Stimulated activated naive B cell treated with anti-CD40 and anti-IgM and Interleukin-4, amounts not matched to agents 10 μg/mL and 1 μg/mL and 100 μg/mL, for 72 hours (primary cell): Measurements from ENCODE around the gene GATD1.

Source experiments
- ATAC-seq, 2 donors: fragments of 150-1000 bp; cut with Tn5 transposase; replicated peaks; 2 replicates each; pipeline ENCODE4 v1.10.0; 2021; ENCODE audit warnings: moderate library complexity in 1 of 2
- DNase-seq: peaks from one replicate; pipeline ENCODE4 v3.0.0; 2021
- H3K27ac Mint-ChIP-seq: one replicate; pipeline ENCODE4 v1.8.0; 2022; ENCODE audit warnings: mild to moderate bottlenecking, mixed read lengths
- H3K27me3 Mint-ChIP-seq, 2 donors: one replicate each; pipeline ENCODE4 v1.8.0; 2022; ENCODE audit warnings: mixed read lengths in 2 of 2
- H3K36me3 Mint-ChIP-seq, 2 donors: one replicate each; pipeline ENCODE4 v1.8.0; 2022; ENCODE audit warnings: mixed read lengths in 2 of 2, mild to moderate bottlenecking in 1 of 2
- H3K4me1 Mint-ChIP-seq, 2 donors: one replicate each; pipeline ENCODE4 v1.8.0; 2022; ENCODE audit warnings: mixed read lengths in 2 of 2, mild to moderate bottlenecking in 1 of 2
- H3K4me3 Mint-ChIP-seq, 2 donors: one replicate each; pipeline ENCODE4 v1.8.0; 2022; ENCODE audit warnings: mild to moderate bottlenecking in 2 of 2, mixed read lengths in 2 of 2, moderate library complexity in 1 of 2
- H3K9me3 Mint-ChIP-seq, 2 donors: one replicate each; pipeline ENCODE4 v1.8.0; 2022; ENCODE audit warnings: mixed read lengths in 2 of 2, mild to moderate bottlenecking in 1 of 2

The GATD1 gene

GRCh38 chr11:772429-773390, 4.6 kb downstream of the GATD1 start:
- H3K4me3 Mint-ChIP-seq = no peak overlapping the region
- ATAC-seq = no peak
- no peak overlapping the region for H3K27ac Mint-ChIP-seq
- peaks cover 9 to 37% of the 10 kb centered on the region in 2 donors for H3K4me1 Mint-ChIP-seq
- H3K27me3 Mint-ChIP-seq = no peaks in the 10 kb centered on the region
- H3K9me3 Mint-ChIP-seq = no peaks in the 10 kb centered on the region
- no peak for DNase-seq
- H3K36me3 Mint-ChIP-seq = peaks cover 18 to 27% of the 10 kb centered on the region in 2 donors

DNA sequence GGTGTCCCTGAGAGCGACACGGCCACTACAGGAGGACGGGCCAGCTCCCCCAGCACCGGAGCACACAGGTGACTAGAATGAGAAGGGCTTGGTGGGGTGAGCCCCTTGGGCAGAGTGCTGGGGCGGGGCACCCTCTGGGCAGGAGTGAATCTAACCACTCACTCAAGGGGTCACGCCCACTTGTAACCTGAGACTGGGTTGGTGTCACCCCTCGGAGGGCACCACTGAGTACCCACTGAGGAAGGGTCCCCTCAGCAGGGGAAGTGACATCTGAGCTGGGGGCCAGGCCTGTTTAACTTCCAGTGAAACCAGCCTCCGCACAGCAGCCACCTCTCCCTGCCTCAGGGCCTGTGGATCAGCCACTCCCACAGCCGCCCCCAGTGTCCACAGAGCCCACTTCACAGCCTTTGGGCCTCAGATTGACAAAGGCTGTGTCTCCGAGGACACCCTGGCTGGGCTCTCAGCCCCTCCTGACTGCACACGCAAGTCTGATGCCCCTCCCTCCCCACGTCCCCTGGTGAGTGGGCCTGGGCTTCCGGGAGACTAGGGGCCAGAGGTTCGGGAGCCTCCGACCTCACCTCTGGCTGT, 5.6 kb downstream of the GATD1 start:
- Mint-ChIP-seq H3K9me3 (no peaks in the 10 kb centered on the region), H3K4me3 (no peak overlapping the region), H3K27ac (no peak overlapping the region), H3K36me3 (peaks cover 25 to 29% of the 10 kb centered on the region in 2 donors), H3K4me1 (peaks cover 9 to 36% of the 10 kb centered on the region in 2 donors), H3K27me3 (no peaks in the 10 kb centered on the region)
- ATAC-seq (no peak), DNase-seq (no peak)

DNA sequence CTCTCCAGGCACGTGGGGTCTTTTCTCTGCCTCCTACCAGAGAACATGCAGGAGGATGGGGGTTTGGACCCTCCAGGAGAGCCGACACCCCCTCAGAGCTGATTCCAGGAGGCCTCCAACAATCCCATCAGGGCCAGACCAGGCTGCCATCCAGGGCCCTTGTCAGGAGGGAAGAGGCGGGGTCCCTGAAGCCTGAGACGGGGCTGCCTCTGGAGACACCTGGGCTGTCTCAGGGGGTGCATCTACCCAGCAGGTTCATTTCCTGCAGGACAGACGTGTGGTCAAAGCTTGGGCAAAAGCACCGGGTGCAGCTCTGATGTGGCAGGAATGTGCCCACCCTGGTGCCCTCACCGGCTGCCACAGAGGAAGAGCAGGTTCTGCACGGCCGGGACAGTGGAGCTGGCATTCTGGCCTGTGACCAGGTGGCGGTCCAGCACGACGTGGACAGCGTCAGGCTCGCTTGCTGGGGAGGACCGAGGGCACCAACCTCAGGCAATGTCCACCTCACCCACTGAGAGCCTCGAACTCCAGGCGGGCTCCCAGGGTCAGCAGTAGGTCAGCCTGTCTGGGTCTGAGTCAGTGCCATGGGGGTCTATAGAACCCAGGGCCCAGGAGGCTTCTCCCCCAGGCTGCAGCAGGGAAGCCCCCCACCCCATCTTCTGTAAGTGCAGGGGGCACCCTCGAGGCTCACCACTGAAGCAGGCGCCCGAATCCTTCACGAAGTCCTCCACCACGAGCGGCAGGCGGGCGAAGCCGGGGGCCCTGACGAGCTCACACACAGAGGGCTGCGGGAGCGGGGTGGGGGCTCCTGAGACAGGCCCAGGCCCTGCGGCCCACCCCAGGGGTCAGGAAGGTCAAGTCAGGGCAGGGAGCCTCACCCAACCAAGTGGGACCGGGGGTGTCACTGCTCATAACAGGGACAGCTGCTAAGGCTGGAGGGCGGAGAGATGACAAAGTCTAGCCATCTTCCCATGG, 6.4 kb downstream of the GATD1 start:
- H3K4me1 Mint-ChIP-seq = peaks cover 5 to 29% of the 10 kb centered on the region in 2 donors
- no peaks in the 10 kb centered on the region for H3K9me3 Mint-ChIP-seq
- H3K36me3 Mint-ChIP-seq = peaks cover 26 to 29% of the 10 kb centered on the region in 2 donors
- DNase-seq (no peak), ATAC-seq (no peak)
- H3K4me3 Mint-ChIP-seq = no peak overlapping the region
- no peak overlapping the region for H3K27ac Mint-ChIP-seq
- H3K27me3 Mint-ChIP-seq = no peaks in the 10 kb centered on the region

DNA sequence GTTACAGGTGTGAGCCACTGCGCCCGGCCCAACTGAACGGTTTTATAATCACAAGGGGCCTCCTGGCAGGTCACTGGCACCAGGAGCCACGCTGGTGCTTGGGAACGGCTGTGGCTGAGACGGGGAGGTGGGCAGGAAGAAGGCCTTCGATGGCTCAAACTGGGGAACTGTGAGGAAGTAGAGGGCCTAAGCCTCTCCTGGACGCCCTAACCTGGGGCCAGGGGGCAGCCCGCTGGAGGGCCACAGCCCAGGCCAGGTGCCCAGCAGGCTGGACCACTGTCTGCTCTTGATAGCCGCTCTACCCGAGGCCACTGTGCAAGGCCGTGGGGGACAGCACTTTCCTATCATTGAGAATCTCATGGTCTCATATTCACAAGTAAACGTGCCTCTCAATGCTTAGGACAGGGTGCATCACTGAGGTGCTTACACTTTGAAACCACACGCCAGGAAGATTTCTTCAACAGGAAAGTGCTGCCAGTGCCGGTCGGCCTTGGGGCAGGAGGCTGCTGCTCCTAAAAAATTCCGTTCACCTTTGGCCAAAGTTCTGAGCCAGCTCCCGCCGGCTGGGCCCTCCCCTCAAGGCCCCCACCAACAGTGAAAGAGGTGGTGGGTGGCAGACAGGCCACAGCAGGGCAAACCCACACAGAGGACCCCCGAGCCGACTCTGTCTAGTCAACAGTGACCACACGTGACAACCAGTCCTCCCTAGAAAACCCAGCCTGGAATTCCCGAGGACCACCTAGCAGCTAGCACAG, 7.2 kb downstream of the GATD1 start:
- ATAC-seq (no peak), DNase-seq (no peak)
- Mint-ChIP-seq H3K36me3 (peaks cover 30 to 34% of the 10 kb centered on the region in 2 donors), H3K27me3 (no peaks in the 10 kb centered on the region), H3K27ac (no peak overlapping the region), H3K9me3 (no peaks in the 10 kb centered on the region), H3K4me1 (peaks cover 1 to 27% of the 10 kb centered on the region in 2 donors), H3K4me3 (no peak overlapping the region)

DNA sequence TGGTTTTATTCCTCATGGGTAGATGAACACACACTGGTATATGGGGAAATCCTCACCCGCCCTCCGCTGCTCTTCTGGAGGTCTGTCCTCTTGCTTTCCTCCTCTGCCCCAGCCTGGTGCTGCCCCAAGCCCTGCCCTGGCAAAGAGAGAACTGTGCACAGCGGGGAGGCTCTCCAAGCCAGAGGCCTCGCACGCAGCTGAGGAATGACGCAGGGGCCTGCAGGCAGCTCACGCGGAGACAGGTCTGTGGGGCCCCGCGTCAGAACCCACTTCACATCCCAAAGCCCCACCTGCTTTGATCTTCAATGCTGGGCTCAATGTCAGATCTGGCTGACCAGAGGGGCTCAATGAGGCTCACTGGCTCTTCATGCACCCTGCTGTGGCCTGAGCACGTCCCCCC, 10.0 kb downstream of the GATD1 start:
- no peak overlapping the region for H3K27ac Mint-ChIP-seq
- no peaks in the 10 kb centered on the region for H3K9me3 Mint-ChIP-seq
- no peak overlapping the region for H3K4me3 Mint-ChIP-seq
- H3K4me1 Mint-ChIP-seq = peaks cover under 1 to 13% of the 10 kb centered on the region in 2 donors
- no peaks in the 10 kb centered on the region for H3K27me3 Mint-ChIP-seq
- H3K36me3 Mint-ChIP-seq = peaks cover 32 to 51% of the 10 kb centered on the region in 2 donors
- no peak for DNase-seq
- no peak for ATAC-seq

GRCh38 chr11:766936-767210, 10.4 kb downstream of the GATD1 start:
- Mint-ChIP-seq H3K4me3 (no peak overlapping the region), H3K4me1 (peaks cover 1 to 13% of the 10 kb centered on the region in 2 donors), H3K27me3 (no peaks in the 10 kb centered on the region), H3K27ac (no peak overlapping the region), H3K9me3 (no peaks in the 10 kb centered on the region), H3K36me3 (peaks cover 35 to 53% of the 10 kb centered on the region in 2 donors)
- no peak for DNase-seq
- no peak for ATAC-seq

GRCh38 chr11:766106-766935, 11.0 kb downstream of the GATD1 start:
- Mint-ChIP-seq H3K4me1 (peaks cover 1 to 13% of the 10 kb centered on the region in 2 donors), H3K27ac (no peak overlapping the region), H3K4me3 (peak overlapping the region in 1 of 2 donors; percentile 27), H3K27me3 (no peaks in the 10 kb centered on the region), H3K36me3 (peaks cover 40 to 56% of the 10 kb centered on the region in 2 donors), H3K9me3 (no peaks in the 10 kb centered on the region)
- ATAC-seq = no peak
- no peak for DNase-seq

DNA sequence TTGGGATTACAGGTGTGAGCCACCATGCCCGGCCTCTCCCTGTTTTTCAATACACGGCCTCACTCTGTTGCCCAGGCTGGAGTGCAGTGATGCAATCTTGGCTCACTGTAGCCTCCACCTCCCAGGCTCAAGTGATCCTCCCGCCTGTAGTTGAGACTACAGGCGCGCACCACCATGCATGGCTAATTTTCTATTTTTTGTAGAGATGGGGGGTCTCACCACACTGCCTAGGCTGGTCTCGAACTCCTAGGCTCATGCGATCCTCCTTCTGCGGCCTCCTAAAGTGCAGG, 11.5 kb downstream of the GATD1 start:
- DNase-seq (no peak), ATAC-seq (no peak)
- H3K4me3 Mint-ChIP-seq = peak overlapping the region in 1 of 2 donors; percentile 27
- H3K4me1 Mint-ChIP-seq = peaks cover 1 to 13% of the 10 kb centered on the region in 2 donors
- H3K27me3 Mint-ChIP-seq = no peaks in the 10 kb centered on the region
- H3K27ac Mint-ChIP-seq = peak overlapping the region; percentile 14
- peaks cover 38 to 56% of the 10 kb centered on the region in 2 donors for H3K36me3 Mint-ChIP-seq
- H3K9me3 Mint-ChIP-seq = no peaks in the 10 kb centered on the region

DNA sequence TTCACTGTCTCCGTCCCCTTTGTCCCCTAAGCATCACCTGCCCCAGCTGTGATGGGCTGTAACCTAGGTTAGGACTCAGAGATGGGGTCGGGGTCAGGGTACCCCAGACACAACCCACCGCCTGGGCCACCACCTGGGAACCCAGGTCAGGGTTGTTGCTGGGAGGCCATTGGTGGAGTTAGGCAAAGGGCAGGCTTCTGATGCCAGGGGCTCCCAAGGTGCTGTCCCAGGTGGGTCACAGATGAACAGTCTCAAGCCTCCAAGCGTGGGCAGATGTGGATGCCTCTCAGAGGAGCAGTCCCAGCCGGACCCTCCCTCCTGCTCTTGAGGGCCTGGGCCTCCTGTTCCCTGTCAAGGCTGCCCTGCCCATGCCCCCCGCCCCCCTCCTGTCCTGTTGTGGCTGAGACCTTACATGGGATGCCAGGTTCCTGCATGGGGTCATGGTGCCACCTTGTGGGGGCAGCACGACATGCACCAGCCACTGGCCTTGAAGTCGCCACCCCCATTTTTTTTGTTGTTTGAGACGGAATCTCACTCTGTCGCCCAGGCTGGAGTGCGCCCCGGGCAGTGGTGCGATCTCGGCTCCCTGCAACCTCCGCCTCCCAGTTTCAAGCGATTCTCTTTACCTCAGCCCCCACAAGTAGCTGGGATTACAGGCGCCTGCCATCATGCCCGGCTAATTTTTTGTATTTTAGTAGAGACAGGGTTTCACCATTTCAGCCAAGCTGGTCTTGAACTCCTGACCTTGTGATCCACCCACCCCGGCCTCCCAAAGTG, 12.1 kb downstream of the GATD1 start:
- H3K9me3 Mint-ChIP-seq = no peaks in the 10 kb centered on the region
- H3K4me3 Mint-ChIP-seq = peak overlapping the region in 1 of 2 donors; percentile 41
- ATAC-seq (peak; percentile 70 to 72), DNase-seq (no peak)
- no peaks in the 10 kb centered on the region for H3K27me3 Mint-ChIP-seq
- peak overlapping the region; percentile 14 for H3K27ac Mint-ChIP-seq
- peaks cover 34 to 56% of the 10 kb centered on the region in 2 donors for H3K36me3 Mint-ChIP-seq
- H3K4me1 Mint-ChIP-seq = peaks cover 2 to 15% of the 10 kb centered on the region in 2 donors

DNA sequence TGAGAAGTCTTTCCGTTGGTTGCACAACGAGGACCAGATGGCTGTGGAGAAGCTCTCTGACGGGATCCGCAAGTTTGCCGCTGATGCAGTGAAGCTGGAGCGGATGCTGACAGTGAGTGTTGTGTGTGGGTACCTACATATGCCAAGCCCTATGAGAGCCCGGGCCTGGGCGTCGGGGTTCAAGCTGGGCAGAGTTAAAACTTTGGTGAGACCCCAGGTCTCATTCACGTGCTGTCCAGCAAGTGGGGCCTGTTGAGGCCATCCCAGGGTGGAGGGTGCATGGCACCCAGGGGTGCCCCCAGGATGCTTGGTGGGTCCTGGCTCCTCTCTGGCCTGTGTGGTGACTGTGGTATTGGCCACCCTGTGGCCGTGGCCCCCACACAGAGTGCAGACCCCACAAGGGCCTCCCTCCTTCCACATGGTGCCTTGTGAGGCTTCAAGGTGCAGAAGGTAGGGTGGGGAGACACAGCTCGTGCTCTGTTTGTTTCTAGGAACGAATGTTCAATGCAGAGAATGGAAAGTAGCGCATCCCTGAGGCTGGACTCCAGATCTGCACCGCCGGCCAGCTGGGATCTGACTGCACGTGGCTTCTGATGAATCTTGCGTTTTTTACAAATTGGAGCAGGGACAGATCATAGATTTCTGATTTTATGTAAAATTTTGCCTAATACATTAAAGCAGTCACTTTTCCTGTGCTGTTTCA, 12.8 kb downstream of the GATD1 start:
- ATAC-seq = no peak

GRCh38 chr11:763549-764321, 13.6 kb downstream of the GATD1 start:
- DNase-seq (no peak), ATAC-seq (no peak)
- H3K27me3 Mint-ChIP-seq = no peaks in the 10 kb centered on the region
- peaks cover 36 to 50% of the 10 kb centered on the region in 2 donors for H3K36me3 Mint-ChIP-seq
- no peaks in the 10 kb centered on the region for H3K9me3 Mint-ChIP-seq
- H3K27ac Mint-ChIP-seq = peak overlapping the region; percentile 69
- H3K4me3 Mint-ChIP-seq = no peak overlapping the region
- peaks cover 3 to 13% of the 10 kb centered on the region in 2 donors for H3K4me1 Mint-ChIP-seq

More for the DNA sequence above, 12.8 kb downstream of the GATD1 start:
- peak overlapping the region in 1 of 2 donors; percentile 23 for H3K4me3 Mint-ChIP-seq
- no peak overlapping the region for H3K27ac Mint-ChIP-seq
- peaks cover 34 to 52% of the 10 kb centered on the region in 2 donors for H3K36me3 Mint-ChIP-seq
- no peaks in the 10 kb centered on the region for H3K9me3 Mint-ChIP-seq
- no peak for DNase-seq
- H3K27me3 Mint-ChIP-seq = no peaks in the 10 kb centered on the region
- H3K4me1 Mint-ChIP-seq = peaks cover 3 to 13% of the 10 kb centered on the region in 2 donors
